MM.1S (cell line): Measurements from ENCODE around the gene YY1.

Experiments
- DNase-seq: peaks from one replicate; pipeline ENCODE4 v3.0.0-alpha.2; 2015
- H2AFZ ChIP-seq: fragments of 300-600 bp; sonication (generic); 2 replicates; pipeline ENCODE4 v1.6.0; 2016; ENCODE audit warnings: antibody characterized with exemption, low read length
- H3F3A ChIP-seq: fragments of 300-600 bp; sonication (generic); 2 replicates; pipeline ENCODE4 v1.6.1; 2016; ENCODE audit warnings: mild to moderate bottlenecking, antibody characterized with exemption, low read length, moderate library complexity, mixed read lengths; ENCODE audit not compliant: insufficient read depth
- H3K27ac ChIP-seq: fragments of 300-600 bp; sonication (generic); 2 replicates; pipeline ENCODE4 v1.5.1; 2016; ENCODE audit warnings: mild to moderate bottlenecking, low read length
- H3K27me3 ChIP-seq: fragments of 300-600 bp; sonication (generic); replicated peaks from 2 replicates; pipeline ENCODE4 v1.6.0; 2016; ENCODE audit warnings: low read length; ENCODE audit not compliant: insufficient read depth
- H3K36me3 ChIP-seq: fragments of 300-600 bp; sonication (generic); replicated peaks from 2 replicates; pipeline ENCODE4 v1.6.1; 2016; ENCODE audit warnings: mild to moderate bottlenecking, low read length, mixed read lengths; ENCODE audit not compliant: insufficient read depth
- H3K4me1 ChIP-seq: fragments of 300-600 bp; sonication (generic); 2 replicates; pipeline ENCODE4 v1.6.1; 2016; ENCODE audit warnings: low read length, mixed read lengths
- H3K4me2 ChIP-seq: fragments of 300-600 bp; sonication (generic); 2 replicates; pipeline ENCODE4 v1.6.0; 2016; ENCODE audit warnings: low read depth, low read length
- H3K4me3 ChIP-seq: fragments of 300-600 bp; sonication (generic); 2 replicates; pipeline ENCODE4 v1.5.1; 2016; ENCODE audit warnings: low read length, mixed read lengths
- H3K79me2 ChIP-seq: fragments of 300-600 bp; sonication (generic); 2 replicates; pipeline ENCODE4 v1.6.1; 2016; ENCODE audit warnings: mixed run types, low read length, mixed read lengths
- H3K9ac ChIP-seq: fragments of 300-600 bp; sonication (generic); 2 replicates; pipeline ENCODE4 v1.6.1; 2016; ENCODE audit warnings: low read length, mixed read lengths
- H3K9me2 ChIP-seq: fragments of 300-600 bp; sonication (generic); replicated peaks from 2 replicates; pipeline ENCODE4 v1.6.1; 2016; ENCODE audit warnings: mild to moderate bottlenecking, low read length, mixed read lengths; ENCODE audit not compliant: insufficient read depth
- H3K9me3 ChIP-seq: fragments of 300-600 bp; sonication (generic); replicated peaks from 2 replicates; pipeline ENCODE4 v1.6.1; 2016; ENCODE audit warnings: mild to moderate bottlenecking, low read length, mixed read lengths; ENCODE audit not compliant: insufficient read depth
- H4K20me1 ChIP-seq: fragments of 300-600 bp; sonication (generic); 2 replicates; pipeline ENCODE4 v1.6.1; 2016; ENCODE audit warnings: mild to moderate bottlenecking, low read length, moderate library complexity, mixed read lengths; ENCODE audit not compliant: insufficient read depth
- CTCF ChIP-seq: fragments of 300-600 bp; sonication (generic); IDR thresholded peaks from 2 replicates; pipeline ENCODE4 v1.5.1; 2016; ENCODE audit warnings: antibody characterized with exemption, low read length, mixed read lengths
- EZH2 ChIP-seq: fragments of 300-600 bp; sonication (generic); optimal IDR thresholded peaks from 2 replicates; pipeline ENCODE3; 2017; ENCODE audit warnings: low read depth, mild to moderate bottlenecking, antibody characterized with exemption, low read length, mixed read lengths
- EZH2phosphoT487 ChIP-seq: fragments of 300-600 bp; sonication (generic); IDR thresholded peaks from 2 replicates; pipeline ENCODE4 v1.6.1; 2018; ENCODE audit warnings: antibody characterized with exemption, low read length

YY1 gene

GRCh38 chr14:100262545-100262944, 23.6 kb downstream of the YY1 start:
- no peaks in the 10 kb centered on the region for H3K4me1 ChIP-seq
- no peaks in the 10 kb centered on the region for H3K9me2 ChIP-seq
- H2AFZ ChIP-seq = no peak overlapping the region
- no peaks in the 10 kb centered on the region for H3F3A ChIP-seq
- DNase-seq = no peak
- H3K36me3 ChIP-seq = no peaks in the 10 kb centered on the region
- H3K79me2 ChIP-seq = peaks cover 94% of the 10 kb centered on the region
- H4K20me1 ChIP-seq = peaks cover 28% of the 10 kb centered on the region
- H3K9me3 ChIP-seq = no peaks in the 10 kb centered on the region
- H3K9ac ChIP-seq = no peak overlapping the region
- no peak overlapping the region for H3K4me3 ChIP-seq
- H3K4me2 ChIP-seq = no peak overlapping the region
- H3K27ac ChIP-seq = no peak overlapping the region
- H3K27me3 ChIP-seq = no peaks in the 10 kb centered on the region
- TF ChIP-seq EZH2 (no peak), CTCF (no peak), EZH2phosphoT487 (no peak)

- TF ChIP-seq CTCF = no peak
- no peak for TF ChIP-seq EZH2
- TF ChIP-seq EZH2phosphoT487 = no peak
Measured at GRCh38 chr14:100263141-100263540, 24.2 kb downstream of the YY1 start.

GRCh38 chr14:100267990-100268389, 29.0 kb downstream of the YY1 start:
- H3K36me3 ChIP-seq = no peaks in the 10 kb centered on the region
- H3K4me3 ChIP-seq = no peak overlapping the region
- no peak for DNase-seq
- H3K27me3 ChIP-seq = no peaks in the 10 kb centered on the region
- H3K9ac ChIP-seq = no peak overlapping the region
- H3K9me3 ChIP-seq = no peaks in the 10 kb centered on the region
- H3K4me2 ChIP-seq = no peak overlapping the region
- no peaks in the 10 kb centered on the region for H3F3A ChIP-seq
- TF ChIP-seq EZH2 (no peak), CTCF (no peak), EZH2phosphoT487 (no peak)
- H3K79me2 ChIP-seq = peaks cover 86% of the 10 kb centered on the region
- H4K20me1 ChIP-seq = peaks cover 5% of the 10 kb centered on the region; the same call in 1 of the 2 replicates
- no peaks in the 10 kb centered on the region for H3K9me2 ChIP-seq
- no peaks in the 10 kb centered on the region for H3K4me1 ChIP-seq
- no peak overlapping the region for H2AFZ ChIP-seq
- H3K27ac ChIP-seq = no peak overlapping the region

More at GRCh38 chr14:100263141-100263540, 24.2 kb downstream of the YY1 start:
- Histone ChIP-seq H3K9ac (no peak overlapping the region), H3K27me3 (no peaks in the 10 kb centered on the region), H3K9me3 (no peaks in the 10 kb centered on the region), H3K27ac (no peak overlapping the region), H3K79me2 (peaks cover 94% of the 10 kb centered on the region), H3K4me1 (no peaks in the 10 kb centered on the region), H3K4me2 (no peak overlapping the region), H4K20me1 (peaks cover 22% of the 10 kb centered on the region), H3K36me3 (no peaks in the 10 kb centered on the region), H3K9me2 (no peaks in the 10 kb centered on the region), H3F3A (no peaks in the 10 kb centered on the region), H3K4me3 (no peak overlapping the region), H2AFZ (no peak overlapping the region)
- DNase-seq = no peak
